ENCODE measurements around the gene ABI3BP.

ABI3BP gene

DNA sequence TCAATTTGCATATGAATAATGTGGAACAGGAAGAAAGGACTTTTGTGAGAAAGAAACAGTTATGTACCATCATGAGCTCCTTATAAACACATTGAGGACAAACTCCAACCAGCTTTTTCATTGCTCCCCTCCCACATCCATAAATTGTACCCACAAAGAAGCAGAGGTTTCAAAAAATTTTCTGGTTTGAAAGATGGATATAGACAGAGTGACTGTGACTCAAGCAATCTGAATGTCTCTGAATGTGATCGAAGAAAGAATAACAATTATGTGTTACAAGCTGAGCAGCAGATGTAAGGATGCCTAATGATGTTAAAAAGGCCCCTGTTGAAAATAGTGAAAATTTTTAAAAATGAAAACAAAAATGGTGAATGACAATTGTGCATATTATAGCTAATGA lies 156.6 kb downstream of the ABI3BP start:
- DNase-seq (ENCODE audit: low spot score) (no peak), ATAC-seq (ENCODE audit: low read depth) (no peak)
- no peak for TF ChIP-seq CTCF (IDR thresholded peaks at IDR 0.05; ENCODE audit: poor library complexity, severe bottlenecking)
- no peaks in the 10 kb centered on the region for H3K4me1 ChIP-seq (ENCODE audit: insufficient read depth, poor library complexity, severe bottlenecking)
- no peak overlapping the region for H3K27ac ChIP-seq (ENCODE audit: poor library complexity, severe bottlenecking)
- H3K9me3 ChIP-seq (ENCODE audit: severe bottlenecking) = no peaks in the 10 kb centered on the region
- H3K27me3 ChIP-seq (ENCODE audit: insufficient read depth, poor library complexity, severe bottlenecking) = no peaks in the 10 kb centered on the region
- H3K4me3 ChIP-seq (ENCODE audit: severe bottlenecking) = no peak overlapping the region
- H3K36me3 ChIP-seq (ENCODE audit: low read depth) = no peaks in the 10 kb centered on the region

GRCh38 chr3:100834332-100834731 lies 158.9 kb downstream of the ABI3BP start:
- H3K4me3 ChIP-seq (ENCODE audit: severe bottlenecking) = no peak overlapping the region
- ATAC-seq (ENCODE audit: low read depth) (no peak), DNase-seq (ENCODE audit: low spot score) (no peak)
- no peaks in the 10 kb centered on the region for H3K4me1 ChIP-seq (ENCODE audit: insufficient read depth, poor library complexity, severe bottlenecking)
- H3K9me3 ChIP-seq (ENCODE audit: severe bottlenecking) = no peaks in the 10 kb centered on the region
- no peak overlapping the region for H3K27ac ChIP-seq (ENCODE audit: poor library complexity, severe bottlenecking)
- H3K36me3 ChIP-seq (ENCODE audit: low read depth) = no peaks in the 10 kb centered on the region
- no peaks in the 10 kb centered on the region for H3K27me3 ChIP-seq (ENCODE audit: insufficient read depth, poor library complexity, severe bottlenecking)
- TF ChIP-seq CTCF (IDR thresholded peaks at IDR 0.05; ENCODE audit: poor library complexity, severe bottlenecking) = no peak

- Histone ChIP-seq H3K4me3 (ENCODE audit: severe bottlenecking) (no peak overlapping the region), H3K9me3 (ENCODE audit: severe bottlenecking) (no peaks in the 10 kb centered on the region), H3K4me1 (ENCODE audit: insufficient read depth, poor library complexity, severe bottlenecking) (no peaks in the 10 kb centered on the region), H3K36me3 (ENCODE audit: low read depth) (no peaks in the 10 kb centered on the region), H3K27ac (ENCODE audit: poor library complexity, severe bottlenecking) (no peak overlapping the region), H3K27me3 (ENCODE audit: insufficient read depth, poor library complexity, severe bottlenecking) (no peaks in the 10 kb centered on the region)
- ATAC-seq (ENCODE audit: low read depth) = no peak
- TF ChIP-seq CTCF (IDR thresholded peaks at IDR 0.05; ENCODE audit: poor library complexity, severe bottlenecking) = no peak
- DNase-seq (ENCODE audit: low spot score) = no peak
Observed at GRCh38 chr3:100833483-100833882, 159.7 kb downstream of the ABI3BP start.

GRCh38 chr3:100831629-100832028 lies 161.6 kb downstream of the ABI3BP start:
- TF ChIP-seq CTCF (IDR thresholded peaks at IDR 0.05; ENCODE audit: poor library complexity, severe bottlenecking) = no peak
- no peaks in the 10 kb centered on the region for H3K27me3 ChIP-seq (ENCODE audit: insufficient read depth, poor library complexity, severe bottlenecking)
- H3K9me3 ChIP-seq (ENCODE audit: severe bottlenecking) = no peaks in the 10 kb centered on the region
- H3K36me3 ChIP-seq (ENCODE audit: low read depth) = no peaks in the 10 kb centered on the region
- no peak overlapping the region for H3K4me3 ChIP-seq (ENCODE audit: severe bottlenecking)
- no peaks in the 10 kb centered on the region for H3K4me1 ChIP-seq (ENCODE audit: insufficient read depth, poor library complexity, severe bottlenecking)
- ATAC-seq (ENCODE audit: low read depth) = no peak
- no peak overlapping the region for H3K27ac ChIP-seq (ENCODE audit: poor library complexity, severe bottlenecking)
- no peak for DNase-seq (ENCODE audit: low spot score)

DNA sequence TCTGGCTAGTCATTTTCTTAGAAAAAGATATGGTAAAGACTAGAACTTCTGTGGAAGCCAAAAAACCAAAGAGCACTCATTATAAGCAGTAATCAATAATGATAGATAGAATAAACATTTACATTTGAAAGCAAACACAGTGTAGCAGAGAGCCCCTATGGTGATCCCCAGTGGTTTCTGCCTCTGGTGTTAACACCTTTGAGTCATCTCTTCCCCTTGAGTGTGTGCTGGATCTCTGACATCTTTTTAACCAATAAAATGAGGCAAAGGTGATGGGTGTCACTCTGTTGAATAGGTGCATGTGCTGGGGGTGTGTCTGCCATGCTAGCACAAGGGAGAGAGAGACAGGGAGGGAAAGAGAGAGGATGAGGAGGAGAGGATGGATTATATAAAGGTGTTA lies 162.3 kb downstream of the ABI3BP start:
- no peaks in the 10 kb centered on the region for H3K4me1 ChIP-seq (ENCODE audit: insufficient read depth, poor library complexity, severe bottlenecking)
- H3K27me3 ChIP-seq (ENCODE audit: insufficient read depth, poor library complexity, severe bottlenecking) = no peaks in the 10 kb centered on the region
- no peak for DNase-seq (ENCODE audit: low spot score)
- no peaks in the 10 kb centered on the region for H3K9me3 ChIP-seq (ENCODE audit: severe bottlenecking)
- no peaks in the 10 kb centered on the region for H3K36me3 ChIP-seq (ENCODE audit: low read depth)
- ATAC-seq (ENCODE audit: low read depth) = no peak
- H3K4me3 ChIP-seq (ENCODE audit: severe bottlenecking) = no peak overlapping the region
- no peak for TF ChIP-seq CTCF (IDR thresholded peaks at IDR 0.05; ENCODE audit: poor library complexity, severe bottlenecking)
- no peak overlapping the region for H3K27ac ChIP-seq (ENCODE audit: poor library complexity, severe bottlenecking)

Data from RWPE2 (cell line).